GM19438 (cell line): ENCODE measurements around the gene ZG16.
"Not testable (repeated sequence)": the region's sequence is repeated elsewhere in the genome, so short reads cannot be mapped to it uniquely, and the experiment has no call there.

ENCODE experiments used
- ATAC-seq: cut with Tn5 transposase; IDR thresholded peaks from one replicate; pipeline ENCODE4 v1.9.1; 2021; ENCODE audit warnings: low read depth; ENCODE audit not compliant: unreplicated experiment

ZG16 gene

DNA sequence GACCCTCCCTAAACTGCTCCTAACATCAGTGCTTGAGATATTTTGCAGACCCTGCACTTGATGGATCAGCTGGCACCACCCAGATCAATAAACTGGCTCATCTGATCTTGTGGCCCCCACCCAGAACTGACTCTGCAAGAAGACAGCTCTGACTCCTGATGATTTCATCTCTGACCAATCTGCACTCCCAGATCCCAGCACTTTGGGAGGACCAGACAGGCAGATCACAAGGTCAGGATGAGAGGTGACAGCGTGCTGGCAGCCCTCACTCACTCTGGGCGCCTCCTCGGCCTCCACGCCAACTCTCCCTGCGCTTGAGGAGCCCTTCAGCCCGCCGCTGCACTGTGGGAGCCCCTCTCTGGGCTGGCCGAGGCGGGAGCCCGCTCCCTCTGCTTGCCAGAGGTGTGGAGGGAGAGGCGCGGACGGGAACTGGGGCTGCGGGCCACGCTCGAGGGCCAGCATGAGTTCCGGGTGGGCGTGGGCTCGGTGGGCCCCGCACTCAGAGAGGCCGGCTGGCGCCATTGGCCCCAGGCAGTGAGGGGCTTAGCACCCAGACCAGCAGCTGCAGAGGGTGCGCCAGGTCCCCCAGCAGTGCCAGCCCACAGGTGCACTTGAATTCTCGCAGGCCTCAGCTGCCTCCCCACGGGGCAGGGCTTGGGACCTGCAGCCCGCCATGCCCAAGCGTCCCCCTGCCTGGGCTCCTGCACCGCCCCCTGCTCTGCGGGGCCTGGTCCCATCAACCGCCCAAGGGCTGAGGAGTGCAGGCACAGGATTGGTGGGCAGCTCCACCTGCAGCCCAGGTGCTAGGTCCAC lies 29.9 kb upstream of the ZG16 start:
- no peak for ATAC-seq

DNA sequence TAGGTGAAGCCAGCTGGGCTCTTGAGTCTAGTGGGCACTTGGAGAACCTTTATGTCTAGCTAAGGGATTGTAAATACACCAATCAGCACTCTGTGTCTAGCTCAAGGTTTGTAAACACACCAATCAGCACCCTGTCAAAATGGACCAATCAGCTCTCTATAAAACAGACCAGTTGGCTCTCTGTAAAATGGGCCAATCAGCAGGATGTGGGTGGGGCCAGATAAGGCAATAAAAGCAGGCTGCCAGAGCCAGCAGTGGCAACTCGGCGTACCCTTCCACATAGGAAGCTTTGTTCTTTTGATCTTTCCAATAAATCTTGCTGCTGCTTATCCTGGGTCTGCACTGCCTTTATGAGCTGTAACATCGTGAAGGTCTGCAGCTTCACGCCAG lies 29.3 kb upstream of the ZG16 start:
- not testable (repeated sequence) for ATAC-seq

GRCh38 chr16:29753516-29753915 lies 24.5 kb upstream of the ZG16 start:
- ATAC-seq, result no peak

GRCh38 chr16:29756654-29757053 lies 21.4 kb upstream of the ZG16 start:
- ATAC-seq, result no peak

DNA sequence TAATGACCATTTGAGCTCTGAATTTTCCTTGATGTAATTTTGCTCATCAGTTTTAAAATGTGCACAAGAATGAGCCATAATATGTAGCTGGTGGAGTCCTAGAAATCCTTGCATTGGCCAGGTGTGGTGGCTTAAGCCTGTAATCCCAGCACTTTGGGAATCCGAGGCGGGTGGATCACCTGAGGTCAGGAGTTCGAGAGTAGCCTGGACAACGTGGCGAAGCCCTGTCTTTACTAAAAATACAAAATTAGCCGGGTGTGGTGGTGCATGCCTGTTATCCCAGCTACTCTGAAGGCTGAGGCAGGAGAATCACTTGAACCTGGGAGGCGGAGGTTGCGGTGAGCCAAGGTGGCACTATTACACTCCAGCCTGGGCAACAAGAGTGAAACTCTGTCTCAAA lies 21.0 kb upstream of the ZG16 start:
- ATAC-seq, result not testable (repeated sequence)

- ATAC-seq, result no peak
These were observed 20.0 kb upstream of the ZG16 start for GRCh38 chr16:29757950-29758466.

DNA sequence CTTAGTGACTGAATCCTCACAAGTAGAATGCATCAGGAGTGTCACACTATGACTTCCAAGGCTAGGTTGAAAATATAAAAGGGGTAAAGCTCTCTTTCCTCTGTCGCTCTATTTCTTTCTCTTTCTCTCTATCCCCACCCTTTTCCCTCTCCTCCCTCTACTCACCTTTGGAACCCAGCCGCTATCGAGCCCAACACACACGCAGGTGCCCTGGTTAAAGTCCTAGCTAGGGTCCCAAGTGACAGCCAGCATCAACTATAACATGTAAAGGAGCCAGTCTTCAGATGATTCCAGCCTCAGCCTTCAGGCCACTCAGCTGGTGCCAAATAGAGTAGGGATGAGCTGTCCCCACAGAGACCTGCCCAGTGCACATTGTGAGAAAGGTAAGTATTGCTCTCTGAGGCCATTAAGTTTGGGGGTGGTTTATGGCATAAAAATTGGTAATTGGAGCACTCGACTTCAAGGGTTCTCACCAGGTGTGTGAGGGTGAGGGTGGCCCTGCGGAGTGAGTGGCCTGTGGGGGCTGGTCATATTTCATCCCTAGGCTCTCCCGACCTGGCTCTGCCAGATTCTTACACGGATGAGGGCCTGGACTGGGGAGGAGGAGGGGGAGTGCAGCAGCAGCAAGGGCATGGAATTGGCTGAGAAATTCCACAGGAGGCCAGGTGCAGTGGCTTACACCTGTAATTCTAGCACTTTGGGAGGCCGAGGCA lies 17.3 kb upstream of the ZG16 start:
- ATAC-seq, result no peak

- not testable (repeated sequence) for ATAC-seq
These were observed 16.8 kb upstream of the ZG16 start for GRCh38 chr16:29761280-29761651.

DNA sequence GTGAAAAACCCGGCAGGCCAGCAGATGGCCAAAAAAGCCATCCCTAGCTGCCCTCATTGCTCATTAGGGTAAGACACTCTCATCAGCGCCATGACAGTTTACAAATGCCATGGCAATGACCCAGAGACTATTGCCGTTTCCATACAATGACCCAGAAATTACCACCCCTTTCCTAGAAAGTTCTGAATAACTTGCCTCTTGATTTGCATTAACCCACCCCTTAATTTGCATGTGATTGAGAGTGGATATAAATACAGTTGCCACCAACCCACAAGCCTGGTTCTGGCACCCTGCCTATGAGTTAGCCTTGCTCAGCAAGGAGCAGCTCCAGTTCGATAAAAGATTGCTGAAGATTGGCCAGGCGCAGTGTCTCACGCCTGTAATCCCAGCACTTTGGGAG lies 16.2 kb upstream of the ZG16 start:
- ATAC-seq, result no peak

- no peak for ATAC-seq
These were observed 14.7 kb upstream of the ZG16 start for GRCh38 chr16:29763326-29763725.

- no peak for ATAC-seq
These were observed 12.7 kb upstream of the ZG16 start for GRCh38 chr16:29765167-29766032.

DNA sequence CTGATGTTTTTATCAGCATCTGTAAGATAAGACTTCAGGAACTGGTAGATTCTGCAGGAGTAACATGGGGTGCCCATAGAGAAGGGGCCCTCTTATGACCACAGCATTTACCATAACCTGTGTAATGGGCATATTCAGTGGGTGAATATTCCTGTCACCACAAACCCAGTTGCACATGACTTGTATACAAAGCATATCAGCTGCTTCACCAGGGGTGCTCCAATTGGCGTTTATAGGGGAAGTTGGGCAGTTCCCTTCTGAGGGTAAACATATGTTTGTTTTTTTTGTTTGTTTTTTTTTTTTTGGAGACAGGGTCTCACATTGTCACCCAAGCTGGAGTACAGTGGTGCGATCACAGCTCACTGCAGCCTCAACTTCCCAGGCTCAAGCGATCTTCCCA lies 11.5 kb upstream of the ZG16 start:
- ATAC-seq, result no peak

- no peak for ATAC-seq
These were observed 11.0 kb upstream of the ZG16 start for GRCh38 chr16:29767062-29767461.

GRCh38 chr16:29769507-29769906 lies 8.5 kb upstream of the ZG16 start:
- no peak for ATAC-seq

DNA sequence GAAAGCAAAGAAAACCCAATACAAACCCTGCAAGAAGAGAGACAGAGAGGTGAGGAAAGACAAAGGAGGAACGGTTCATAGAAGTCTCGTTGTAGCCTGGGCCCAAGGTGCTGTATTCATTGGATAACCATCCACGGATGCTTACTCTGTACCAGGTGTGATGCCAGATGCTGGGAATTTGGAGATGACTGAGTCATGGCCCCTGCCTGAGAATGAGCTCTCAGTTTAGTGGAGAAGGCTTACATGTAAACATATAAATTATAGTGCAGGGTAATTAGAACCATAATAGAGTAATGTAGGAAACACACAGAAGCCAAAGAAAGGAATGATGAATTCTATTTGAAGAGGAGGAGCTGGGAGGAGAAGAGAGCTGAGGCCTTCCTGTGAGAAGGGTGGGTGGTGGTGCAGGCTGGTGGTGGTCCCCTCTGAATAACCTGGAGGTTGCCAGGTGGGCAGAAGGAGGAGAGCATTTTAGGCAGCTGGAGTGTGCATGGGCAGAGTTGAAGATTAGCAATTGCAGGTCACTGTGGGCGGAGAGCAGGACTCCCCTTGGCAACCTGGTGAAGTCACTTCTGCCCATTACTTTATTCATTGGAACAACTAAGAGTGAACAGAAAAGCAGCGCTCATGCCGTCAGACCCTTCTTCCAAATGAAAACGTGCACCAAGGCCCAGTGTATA lies 7.7 kb upstream of the ZG16 start:
- no peak for ATAC-seq

- not testable (repeated sequence) for ATAC-seq
These were observed 5.7 kb upstream of the ZG16 start for GRCh38 chr16:29772330-29772729.

GRCh38 chr16:29774730-29775129 lies 3.3 kb upstream of the ZG16 start:
- ATAC-seq, result no peak

GRCh38 chr16:29775742-29776408 lies 2.2 kb upstream of the ZG16 start:
- no peak for ATAC-seq

- no peak for ATAC-seq
These were observed 1.4 kb downstream of the ZG16 start for GRCh38 chr16:29779474-29779873.
